ENCODE measurements around the gene ELMO3.

Gene ELMO3

DNA sequence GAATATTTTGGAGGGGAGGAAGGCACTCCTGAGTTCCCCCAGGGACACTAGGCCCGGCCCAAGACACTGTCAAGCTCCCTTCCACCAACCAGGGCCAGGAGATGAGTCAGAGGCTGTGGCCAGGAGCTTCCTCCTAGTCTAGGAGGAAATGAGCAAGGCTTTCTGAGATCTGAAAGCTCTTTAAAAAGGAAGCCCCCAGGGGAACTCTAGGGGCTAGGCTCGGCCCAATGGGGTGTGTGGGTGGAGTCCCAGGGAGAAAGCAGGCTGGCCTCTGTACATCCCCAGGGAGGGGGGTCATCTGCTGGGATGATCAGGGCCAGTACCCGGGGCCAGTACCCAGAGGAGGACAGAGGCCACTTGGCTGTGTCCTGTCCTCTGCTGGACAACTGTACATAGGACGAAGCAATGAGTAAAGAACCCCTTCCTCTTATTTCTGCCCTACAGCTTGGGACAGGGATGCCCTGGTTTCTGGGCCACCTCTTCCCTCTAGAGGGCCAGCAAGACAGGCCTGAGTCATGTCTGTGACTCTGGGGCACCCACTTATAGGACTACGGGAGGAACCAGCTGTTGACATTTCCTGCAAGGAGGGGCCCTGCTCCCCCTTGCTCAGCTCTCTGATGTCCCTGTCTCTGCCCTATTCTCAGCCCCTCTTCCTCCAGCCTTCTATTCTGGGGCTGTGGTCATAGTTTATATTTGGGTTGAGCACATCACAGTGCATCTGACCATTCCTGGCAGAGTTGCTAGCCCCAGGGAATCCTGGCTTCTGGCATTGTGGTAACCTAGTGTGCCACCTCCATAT is 45.7 kb downstream of the ELMO3 start:
- DNase-seq: no peak

DNA sequence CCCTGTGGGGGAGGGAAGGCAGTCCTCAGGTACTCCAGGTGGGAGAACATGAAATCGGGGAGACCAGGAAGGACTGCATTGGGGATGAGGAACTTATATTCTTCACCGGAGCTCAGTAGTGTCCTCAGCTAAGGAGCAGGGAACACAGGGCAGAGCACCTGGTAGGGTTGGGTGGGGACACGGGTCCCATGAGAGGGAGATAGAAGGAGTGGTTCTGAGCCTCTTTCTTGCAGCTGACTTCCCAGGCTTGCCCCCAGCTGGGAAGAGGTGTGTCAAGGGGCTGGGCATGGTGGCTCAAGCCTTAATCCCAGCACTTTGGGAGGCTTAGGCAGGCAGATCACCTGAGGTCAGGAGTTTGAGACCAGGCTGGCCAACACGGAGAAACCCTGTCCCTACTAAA is 46.3 kb downstream of the ELMO3 start:
- no peak for DNase-seq

DNA sequence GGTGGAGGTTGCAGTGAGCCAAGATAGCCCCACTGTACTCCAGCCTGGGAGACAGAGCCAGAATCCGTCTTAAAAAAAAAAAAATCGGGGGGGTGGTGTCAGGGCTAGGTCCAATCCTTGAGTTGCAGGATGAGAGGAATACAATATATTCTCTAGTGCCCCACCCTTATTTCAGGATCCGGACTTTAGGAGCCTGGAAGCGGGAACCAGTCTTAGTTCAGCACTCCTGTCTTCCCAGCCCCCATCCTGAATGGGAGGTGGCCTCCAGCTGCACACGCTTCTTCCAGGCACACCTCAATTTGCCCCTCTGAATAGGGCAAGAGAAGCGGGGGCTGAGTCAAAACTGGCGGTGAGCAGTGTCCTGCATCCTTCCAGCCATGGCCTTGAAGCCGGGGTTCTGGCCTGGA is 46.7 kb downstream of the ELMO3 start:
- DNase-seq: no peak

DNA sequence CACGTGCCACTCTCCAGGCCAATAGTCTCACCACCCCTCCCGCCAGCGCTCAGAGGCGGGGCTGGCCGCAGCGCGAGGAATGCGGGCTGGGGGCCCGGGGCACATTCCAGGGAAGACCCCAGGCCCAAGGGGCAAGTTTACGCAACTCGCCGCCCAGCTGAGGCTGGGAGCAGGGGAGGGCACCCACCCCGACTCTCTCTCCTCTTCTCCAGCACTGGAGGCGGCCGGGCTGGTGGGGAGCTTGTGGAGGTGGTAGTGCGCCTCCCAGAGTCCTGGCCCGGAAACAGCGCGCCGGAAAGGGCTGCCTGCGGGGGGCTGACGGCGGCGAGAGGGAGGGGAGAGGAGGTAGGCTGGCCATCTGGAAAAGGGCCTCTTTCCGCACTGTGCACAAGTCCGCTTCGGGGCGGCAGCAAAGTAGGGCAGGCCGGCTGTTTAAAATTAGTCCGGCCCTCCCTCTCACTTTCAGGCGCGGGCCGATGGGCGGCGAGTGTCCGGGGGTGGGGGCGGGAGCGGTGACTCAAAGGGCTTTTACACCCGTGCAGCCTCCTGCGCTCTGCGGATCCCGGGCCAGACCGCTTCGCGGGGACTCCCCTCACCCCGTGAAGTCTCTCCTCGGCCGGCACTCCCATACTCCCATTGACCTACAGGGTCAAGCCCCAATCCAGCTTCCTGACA is 47.3 kb downstream of the ELMO3 start:
- DNase-seq: no peak

DNA sequence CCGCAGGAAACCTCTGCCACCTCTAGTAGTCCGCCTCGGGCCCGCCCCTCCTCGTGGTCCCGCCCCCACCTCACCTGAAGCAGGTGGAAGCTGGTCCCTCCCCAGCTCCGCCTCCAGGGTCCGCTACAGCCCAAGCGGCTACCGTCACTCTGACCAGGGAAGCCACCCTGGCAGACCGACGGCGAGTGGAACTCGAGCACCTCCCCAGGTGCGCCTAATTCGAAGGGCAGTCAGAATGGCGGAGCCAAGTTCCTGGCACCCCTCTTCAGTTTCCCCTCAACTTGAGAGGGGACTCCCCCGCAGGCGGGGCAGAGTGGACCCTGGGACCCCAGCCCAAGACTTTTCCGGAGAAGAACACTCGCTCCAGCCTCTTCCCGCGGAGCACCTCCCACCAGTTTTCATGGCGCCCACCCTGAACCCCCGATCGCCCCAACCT is 47.8 kb downstream of the ELMO3 start:
- DNase-seq: no peak

DNA sequence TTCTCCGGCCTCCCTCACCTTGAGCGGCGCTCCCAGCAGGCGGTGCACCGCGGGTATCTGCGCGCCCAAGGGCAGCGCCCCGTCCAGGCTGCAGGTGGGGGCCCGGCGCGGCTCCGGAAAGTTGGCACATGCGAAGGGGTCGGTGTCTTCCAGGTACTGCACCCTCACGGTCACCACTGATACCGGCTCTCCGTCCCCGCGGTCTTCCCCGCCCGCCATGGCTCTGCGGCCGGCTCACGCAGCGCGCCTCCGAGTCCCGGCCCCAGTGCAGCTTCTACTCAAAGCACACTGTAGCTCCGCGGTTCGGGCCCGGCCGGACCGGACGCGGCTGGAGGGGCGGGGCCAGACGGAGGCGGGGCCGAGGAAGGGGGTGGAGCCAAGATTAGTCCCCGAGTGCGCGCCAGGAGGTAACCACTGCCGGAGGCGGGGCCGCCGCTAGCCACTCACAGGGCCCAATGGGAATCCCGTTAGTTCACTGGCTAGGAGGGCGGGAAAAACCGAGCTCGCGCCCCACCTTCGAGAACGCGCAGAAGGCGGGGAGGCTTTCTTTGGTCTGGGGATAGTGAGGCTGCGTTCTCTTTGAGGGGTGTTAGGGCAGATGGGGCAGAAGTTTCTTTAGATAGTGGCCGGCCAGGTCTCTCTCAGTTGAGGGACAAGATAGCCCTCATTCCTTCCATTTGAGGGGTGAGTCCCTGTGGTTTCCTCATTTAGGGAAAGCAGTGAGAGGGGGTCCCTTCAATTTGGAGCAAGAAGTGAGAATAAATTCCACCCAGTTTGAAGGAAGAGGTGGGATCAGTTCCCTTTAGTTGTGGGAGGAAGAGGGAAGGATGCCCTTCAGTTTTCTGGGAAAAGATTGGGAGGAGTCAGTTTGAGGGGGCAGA is 48.5 kb downstream of the ELMO3 start, which contains the start of gene FHOD1:
Gene FHOD1, minus strand, starts transcription at position 290 of the 881 bp plus-strand sequence. Its CDS starts 71 bp downstream, at position 219.
- peak; percentile 18 for DNase-seq

DNA sequence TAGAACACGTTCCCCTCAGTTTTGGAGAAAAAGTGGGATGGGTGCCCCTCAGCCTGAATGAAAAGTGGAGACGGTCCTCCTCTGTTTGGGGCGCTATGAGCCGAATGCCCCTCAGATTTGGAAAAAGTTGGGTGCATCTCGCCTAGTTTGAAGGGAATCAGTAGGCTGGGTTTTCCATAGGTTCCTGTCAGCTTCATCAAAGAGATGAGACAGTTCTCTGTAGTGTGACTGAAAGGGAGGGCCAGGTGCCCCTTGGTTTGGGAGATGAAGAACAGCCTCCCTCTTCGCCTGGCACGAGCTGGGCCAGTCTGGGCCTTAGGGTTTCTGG is 49.1 kb downstream of the ELMO3 start:
- DNase-seq: no peak

DNA sequence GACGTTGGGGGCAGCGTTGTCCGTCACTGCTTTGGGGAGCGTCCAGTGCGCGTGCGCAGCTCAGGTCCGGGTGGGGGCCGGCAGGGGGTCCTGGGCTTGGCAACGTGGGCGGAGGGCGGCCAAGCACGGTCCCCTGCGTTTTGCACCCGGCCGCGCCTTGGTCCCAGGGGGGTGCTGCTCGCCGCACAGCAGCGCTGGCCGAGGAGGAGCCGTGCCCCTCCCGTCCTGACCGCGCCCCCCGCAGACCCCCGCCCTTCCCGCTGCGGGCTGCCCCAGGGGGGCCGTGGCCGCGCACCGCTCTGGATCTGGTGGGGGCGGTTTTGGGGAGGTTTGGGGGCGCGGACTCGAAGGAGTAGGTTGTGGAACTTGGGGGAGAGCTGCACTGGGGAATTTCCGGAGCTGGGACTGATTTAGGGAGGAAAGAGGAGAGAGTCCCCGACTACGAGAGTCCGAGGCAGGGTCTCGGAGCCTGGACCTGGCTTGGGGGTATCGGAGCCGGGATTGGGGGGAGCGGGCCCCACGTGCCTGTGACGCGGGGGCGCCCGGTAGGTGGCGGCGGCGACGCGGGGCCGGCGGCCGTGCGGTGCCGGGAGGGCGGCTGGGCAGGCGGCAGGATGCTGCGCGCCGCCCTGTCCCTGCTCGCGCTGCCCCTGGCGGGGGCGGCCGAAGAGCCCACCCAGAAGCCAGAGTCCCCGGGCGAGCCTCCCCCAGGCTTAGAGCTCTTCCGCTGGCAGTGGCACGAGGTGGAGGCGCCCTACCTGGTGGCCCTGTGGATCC is 49.7 kb downstream of the ELMO3 start, which contains the start of gene SLC9A5:
Gene SLC9A5, plus strand, starts transcription at position 579 of the 777 bp plus-strand sequence. Its CDS starts 36 bp downstream, at position 615.
- DNase-seq: no peak

DNA sequence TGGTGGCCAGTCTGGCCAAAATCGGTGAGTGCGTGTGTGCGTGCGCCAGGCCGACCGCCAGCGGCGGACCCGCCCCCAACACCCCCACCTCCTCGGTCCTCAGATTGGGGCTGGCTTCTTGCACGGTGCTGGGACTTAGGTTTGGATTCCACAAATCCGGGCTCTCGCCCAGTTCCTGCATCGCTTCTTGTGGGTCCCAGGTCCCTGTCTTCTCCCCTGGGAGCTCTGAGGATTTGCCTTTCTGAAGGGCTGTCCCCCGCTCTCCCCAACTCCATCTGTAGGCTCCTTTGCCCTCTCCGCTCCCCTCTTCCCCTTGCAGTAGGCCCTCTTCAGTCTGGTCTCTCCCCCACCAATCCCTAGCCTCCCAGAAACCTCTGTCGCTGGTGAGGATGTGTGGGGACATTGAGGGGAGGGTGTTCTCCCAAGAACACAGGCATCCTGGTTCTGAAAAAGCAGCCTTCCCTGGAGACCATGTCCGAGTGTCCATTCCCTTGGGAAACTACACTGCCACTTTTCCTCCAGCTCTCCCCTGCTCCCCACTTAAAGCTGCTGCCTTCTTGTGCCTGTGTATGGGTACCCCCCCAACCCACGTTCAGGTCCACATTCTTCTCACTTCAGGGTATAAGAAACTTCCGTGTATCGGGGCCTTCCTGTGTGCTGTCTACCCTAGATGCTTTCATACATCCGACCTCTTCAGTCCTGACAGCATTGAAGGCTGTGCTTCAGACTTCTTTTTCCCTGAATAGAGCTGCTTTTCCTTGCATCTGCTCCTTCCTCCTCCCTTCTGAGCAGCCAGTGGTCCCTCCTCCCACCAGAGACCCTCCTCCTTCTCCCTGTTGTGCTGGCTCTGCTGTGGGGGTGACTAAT is 50.5 kb downstream of the ELMO3 start:
- DNase-seq: no peak

DNA sequence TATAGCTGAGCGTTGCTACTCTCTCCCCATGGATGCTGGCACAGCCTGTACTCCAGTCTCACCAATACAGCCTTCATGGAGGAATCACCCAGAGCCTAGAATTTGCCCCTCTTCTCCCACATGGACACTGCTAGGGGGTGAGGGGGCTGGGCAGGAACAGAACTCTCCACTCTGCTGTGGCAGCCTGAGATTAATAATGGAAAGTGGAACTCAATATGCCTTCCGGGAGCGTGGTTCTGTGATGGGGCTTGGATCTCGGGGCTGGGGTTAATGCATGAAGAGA is 51.1 kb downstream of the ELMO3 start:
- no peak for DNase-seq

DNA sequence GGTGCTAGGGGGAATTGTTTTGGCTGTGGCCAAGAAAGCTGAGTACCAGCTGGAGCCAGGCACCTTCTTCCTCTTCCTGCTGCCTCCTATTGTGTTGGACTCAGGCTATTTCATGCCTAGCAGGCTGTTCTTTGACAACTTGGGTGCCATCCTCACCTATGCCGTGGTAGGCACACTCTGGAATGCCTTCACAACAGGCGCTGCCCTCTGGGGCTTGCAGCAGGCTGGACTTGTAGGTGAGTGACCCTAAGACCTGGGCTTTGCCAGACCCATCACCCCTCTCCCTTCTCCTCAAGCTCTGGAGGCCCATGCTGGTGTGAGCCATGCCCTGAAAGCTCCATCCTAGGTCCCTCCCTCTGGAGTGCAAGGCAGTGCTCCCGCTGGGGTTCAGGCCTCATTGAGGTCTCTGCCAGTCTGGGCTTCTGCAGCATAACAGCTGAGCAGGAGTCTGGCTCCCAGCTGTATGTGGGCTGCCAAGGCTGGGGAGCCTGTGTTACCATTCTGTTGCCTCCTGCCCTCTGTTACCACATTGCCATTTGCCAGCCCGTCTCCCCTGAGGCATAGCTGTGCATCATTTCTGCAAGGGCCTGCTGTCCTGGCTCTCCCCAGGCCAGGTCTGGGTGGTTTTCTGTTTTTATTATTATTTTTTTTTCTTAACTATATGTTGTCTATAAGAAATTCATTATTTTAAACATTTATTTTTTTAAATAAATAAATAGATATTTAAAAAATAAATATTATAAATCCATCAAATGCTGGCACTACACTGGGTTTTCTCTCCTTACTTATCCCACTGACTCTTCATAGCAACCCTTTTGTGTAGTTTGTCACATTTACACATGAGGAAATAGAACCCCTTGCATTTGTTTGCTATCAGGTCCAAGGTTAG is 53.9 kb downstream of the ELMO3 start:
- DNase-seq: no peak

All from NCI-H2081 treated with DMSO at 0.1 percent for 48 hours (cell line).